ENCODE data around the gene INTS15.

The INTS15 gene

DNA sequence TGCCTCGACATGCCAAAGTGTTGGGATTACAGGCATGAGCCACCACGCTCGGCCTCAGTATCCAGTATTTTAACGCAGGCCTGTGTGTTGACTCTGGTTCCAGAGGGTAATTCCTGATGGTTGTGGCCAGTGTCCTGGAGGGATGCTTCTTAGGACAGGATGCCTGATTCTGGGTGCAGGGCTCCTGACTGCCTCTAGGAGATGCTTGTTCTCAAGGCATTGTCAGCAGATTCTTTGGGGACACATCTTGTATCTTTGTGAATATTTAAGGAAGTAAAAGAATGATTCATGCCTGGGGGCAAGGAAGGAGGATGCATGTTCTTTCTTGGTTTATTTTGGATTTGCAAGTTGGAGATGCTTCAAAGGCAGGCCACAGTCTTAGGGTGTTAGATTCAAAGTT, 10.4 kb upstream of the INTS15 start:
- TF ChIP-seq, protein P1, sequence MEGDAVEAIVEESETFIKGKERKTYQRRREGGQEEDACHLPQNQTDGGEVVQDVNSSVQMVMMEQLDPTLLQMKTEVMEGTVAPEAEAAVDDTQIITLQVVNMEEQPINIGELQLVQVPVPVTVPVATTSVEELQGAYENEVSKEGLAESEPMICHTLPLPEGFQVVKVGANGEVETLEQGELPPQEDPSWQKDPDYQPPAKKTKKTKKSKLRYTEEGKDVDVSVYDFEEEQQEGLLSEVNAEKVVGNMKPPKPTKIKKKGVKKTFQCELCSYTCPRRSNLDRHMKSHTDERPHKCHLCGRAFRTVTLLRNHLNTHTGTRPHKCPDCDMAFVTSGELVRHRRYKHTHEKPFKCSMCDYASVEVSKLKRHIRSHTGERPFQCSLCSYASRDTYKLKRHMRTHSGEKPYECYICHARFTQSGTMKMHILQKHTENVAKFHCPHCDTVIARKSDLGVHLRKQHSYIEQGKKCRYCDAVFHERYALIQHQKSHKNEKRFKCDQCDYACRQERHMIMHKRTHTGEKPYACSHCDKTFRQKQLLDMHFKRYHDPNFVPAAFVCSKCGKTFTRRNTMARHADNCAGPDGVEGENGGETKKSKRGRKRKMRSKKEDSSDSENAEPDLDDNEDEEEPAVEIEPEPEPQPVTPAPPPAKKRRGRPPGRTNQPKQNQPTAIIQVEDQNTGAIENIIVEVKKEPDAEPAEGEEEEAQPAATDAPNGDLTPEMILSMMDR (IDR thresholded peaks at IDR 0.05): no peak

DNA sequence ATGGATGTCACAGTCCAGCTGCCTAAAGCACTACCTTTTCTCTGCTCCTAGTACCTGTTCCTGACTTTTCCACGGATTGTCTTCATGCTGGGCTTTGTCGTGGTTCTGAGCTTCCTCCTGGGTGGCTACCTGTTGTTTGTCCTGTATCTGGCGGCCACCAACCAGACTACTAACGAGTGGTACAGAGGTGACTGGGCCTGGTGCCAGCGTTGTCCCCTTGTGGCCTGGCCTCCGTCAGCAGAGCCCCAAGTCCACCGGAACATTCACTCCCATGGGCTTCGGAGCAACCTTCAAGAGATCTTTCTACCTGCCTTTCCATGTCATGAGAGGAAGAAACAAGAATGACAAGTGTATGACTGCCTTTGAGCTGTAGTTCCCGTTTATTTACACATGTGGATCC, 1.3 kb upstream of the INTS15 start:
- TF ChIP-seq, protein P1 (IDR thresholded peaks at IDR 0.05): no peak

DNA sequence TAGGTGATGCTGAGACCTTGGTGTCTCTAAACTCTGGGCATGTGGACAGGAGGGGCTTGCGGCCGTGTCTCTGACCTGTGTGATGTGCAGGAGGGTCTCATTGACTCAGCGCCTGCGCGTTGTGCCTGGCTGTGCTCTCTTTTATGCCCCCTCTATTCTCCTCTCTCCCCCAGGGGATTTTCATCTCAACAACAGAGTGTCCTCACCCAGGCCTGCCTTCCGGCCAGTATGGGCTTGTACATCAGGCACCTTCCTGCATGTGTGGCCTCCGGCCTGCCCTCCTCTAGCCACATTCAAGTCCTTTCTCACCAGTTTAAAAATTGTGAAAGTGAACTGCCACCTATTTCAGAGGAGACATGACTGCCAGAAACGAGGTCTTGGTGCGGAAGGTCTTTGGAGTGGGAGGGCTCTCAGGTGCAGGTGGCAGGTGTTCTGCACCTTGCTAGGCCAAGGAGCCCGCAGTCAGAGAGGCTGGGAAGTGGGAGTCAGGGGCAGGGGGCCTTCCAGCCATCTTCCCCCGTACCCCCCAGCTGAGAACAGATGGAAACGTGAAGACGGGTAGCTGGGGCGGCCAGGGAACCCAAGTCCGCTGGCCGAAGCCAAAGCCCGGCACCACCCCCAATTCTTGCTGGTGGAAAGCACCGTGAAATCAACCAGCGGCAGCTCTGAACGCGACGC, 531 bp upstream of the INTS15 start:
- TF ChIP-seq, protein P1 (IDR thresholded peaks at IDR 0.05): no peak

DNA sequence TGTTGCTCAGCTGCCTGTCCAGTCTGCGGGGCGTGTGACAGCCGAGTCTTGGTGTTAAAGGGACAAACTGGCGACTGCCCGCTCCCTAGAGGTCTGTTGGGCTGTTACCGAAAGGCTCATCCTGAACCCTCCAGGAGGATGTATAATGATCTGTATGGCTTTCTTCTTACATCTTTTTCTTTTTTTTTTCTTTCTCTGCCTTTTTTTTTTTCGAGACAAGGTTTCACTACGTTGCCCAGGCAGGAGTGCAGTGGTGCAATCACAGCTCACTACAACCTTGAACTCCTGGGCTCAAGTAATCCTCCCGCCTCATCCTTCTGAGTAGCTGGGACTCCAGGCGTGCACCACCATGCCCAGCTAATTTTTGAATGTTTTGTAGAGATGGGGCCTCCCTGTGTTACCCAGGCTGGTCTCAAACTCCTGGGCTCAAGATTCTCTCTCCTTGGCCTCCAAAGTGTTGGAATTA, 857 bp downstream of the INTS15 start:
- TF ChIP-seq, protein P1 (IDR thresholded peaks at IDR 0.05): no peak

DNA sequence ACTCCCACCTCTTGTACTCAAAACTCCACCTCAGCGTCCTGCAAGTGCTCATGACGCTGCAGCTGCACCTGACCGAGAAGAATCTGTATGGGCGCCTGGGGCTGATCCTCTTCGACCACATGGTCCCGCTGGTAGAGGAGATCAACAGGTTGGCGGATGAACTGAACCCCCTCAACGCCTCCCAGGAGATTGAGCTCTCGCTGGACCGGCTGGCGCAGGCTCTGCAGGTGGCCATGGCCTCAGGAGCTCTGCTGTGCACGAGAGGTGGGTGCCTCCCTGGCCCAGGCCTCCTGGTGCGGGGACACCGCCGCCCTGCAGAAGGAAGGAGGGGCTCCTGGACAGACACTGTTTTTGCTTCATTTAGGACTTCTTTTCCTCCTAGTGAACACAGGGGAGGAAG, 10.3 kb downstream of the INTS15 start:
- TF ChIP-seq, protein P1 (IDR thresholded peaks at IDR 0.05): no peak

DNA sequence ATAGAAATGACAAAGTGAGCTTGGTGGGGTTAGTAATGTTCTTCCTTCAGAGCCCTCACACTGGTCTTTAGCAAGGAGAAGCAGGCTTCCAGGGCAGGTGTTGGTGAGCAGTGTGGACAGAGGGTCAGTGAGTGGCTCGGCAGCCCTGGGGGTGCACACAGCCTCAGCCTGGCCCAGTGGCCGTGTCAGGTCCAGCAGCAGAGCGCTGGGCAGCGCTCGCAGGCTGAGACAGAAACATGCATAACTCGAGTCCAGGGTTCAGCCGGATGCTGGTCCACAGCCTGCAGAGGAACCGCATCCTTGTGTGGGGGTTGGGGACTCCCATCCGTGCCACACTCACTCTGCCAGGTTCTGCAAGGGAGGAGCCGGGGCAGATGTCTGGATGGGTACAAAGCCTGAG, 14.6 kb downstream of the INTS15 start:
- TF ChIP-seq, protein P1 (IDR thresholded peaks at IDR 0.05): no peak

DNA sequence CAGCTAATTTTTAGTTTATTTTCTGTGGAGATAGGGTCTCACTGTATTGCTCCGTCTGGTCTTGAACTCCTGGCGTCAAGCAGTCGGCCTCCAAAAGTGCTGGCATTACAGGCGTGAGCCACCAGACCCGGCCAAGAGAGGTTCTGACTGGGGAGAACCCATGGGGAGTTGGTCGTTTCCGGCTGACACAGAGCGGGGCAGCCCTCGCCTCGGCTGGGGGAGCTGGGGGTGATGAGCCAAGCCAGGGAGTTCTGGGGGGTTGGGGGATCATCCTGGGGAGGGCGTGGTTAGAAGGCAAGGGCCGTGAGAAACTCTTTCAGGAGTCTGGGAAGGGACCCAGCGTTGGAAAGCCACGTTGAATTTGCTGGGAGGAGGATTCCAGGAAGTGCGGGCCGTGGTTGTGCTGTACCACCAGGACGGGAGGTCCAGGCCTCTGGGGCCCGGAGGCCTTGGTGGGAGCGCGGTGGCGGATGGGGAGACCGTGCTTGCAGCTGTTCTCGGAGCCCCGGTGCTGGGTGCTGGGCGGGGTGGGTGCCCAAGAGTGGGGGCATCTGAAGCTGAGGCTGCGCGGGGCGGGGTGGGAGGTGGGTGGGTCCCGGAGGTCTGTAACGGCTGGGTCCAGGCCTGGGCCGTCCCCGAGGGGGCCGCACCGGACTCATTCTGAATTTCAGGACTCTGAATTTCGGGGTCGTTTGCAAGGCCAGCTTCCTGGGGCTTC, 17.2 kb downstream of the INTS15 start:
- TF ChIP-seq, protein P1 (IDR thresholded peaks at IDR 0.05): no peak

Data from LNCAP (cell line).